RPMI7951 (cell line): ENCODE measurements around the gene CYP11A1. TPM values are rescaled to one million over a fixed set of nuclear protein-coding genes. Genes with fewer than 3 reads are reported as not detected.
"Not testable (repeated sequence)": the region's sequence is repeated elsewhere in the genome, so short reads cannot be mapped to it uniquely, and the experiment has no call there.

Source experiments
- DNase-seq: peaks from one replicate; pipeline ENCODE4 v3.0.0-alpha.2; 2012; ENCODE audit warnings: low read depth
- total RNA-seq: library from RNA; depleted of rRNA; stranded (reverse); fragments of >200 nt; shearing (Covaris generic); gene quantifications from 2 replicates; pipeline ENCODE4 v1.2.3, GENCODE V29; 2014

The CYP11A1 gene
- total RNA-seq, 1 experiment from 2014 or later, result not detected

DNA sequence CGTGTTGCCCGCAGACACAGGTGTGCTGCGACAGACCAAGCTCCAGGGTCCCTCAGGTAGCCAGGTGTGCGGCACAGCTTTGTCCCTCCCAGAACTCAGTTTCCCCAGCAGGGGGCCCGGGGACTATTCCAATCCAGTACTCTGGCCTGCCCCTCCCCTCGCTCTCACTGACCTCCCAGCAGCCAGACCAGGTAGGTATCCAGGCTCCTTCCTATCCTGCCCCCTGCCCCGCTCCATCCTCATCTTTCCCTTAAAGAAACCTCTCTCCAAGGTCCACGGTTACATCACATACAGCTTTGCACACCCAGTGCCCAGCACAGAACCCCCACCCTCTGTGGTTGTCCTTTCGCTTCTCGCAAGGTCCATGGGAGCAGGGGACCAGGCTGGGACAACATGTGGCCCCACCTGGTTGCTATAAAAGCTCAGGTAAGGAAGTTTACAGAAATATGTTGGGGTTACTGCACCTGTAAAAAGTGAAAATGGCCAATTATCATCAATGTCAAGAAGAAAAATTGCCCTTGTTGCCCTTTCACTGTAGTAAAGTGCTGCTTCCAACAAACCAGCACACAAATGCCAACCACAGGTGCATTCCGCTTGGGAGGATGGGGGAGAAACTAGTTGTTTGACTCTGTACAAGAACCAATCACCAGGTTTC is 7.3 kb upstream of the CYP11A1 start:
- DNase-seq, result no peak

DNA sequence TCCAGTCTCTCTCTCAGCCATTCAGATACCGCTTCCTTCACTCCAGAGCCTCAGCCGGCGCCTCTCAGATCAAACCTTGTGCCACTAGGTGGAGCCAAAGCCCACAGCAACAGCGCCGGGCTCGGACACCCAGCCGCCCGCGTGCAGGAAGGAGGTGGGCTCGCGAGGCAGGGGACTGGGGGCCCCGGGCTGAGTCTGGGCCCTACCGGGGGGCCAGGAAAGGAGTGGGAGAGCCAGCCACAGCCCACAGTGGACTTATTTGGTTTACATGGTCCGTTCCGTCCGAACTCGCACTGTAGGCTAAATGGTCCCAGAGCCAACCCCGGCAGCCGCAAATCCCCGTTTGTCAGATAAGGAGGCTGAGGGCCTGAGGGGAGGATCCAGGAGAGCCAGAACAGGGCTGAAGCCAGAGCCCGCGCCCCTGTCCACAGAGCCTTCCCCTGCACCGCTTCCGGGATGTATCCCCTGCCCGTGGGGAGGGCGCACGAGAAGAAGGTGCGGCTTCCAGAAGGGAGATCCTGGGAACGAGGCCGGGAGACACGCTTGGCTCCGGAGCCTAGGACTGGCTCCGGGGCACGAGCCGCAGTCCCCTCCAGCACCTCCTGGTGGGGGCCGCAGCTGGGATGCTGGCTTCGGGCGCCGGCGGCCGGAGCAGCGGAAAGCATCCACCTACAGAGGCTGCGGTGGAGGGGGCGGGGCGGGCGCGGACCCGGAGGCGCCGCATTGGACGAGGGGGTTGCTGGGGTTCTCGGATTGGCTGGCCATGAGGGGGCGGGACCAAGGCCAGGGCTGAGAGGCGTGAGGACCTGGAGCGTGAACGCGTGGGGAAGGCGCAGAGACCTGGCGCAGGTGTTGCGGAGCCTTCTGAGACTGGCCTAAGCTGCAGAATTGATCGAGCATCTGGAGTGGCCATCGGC is 6.5 kb upstream of the CYP11A1 start:
- DNase-seq, result peak; percentile 85

DNA sequence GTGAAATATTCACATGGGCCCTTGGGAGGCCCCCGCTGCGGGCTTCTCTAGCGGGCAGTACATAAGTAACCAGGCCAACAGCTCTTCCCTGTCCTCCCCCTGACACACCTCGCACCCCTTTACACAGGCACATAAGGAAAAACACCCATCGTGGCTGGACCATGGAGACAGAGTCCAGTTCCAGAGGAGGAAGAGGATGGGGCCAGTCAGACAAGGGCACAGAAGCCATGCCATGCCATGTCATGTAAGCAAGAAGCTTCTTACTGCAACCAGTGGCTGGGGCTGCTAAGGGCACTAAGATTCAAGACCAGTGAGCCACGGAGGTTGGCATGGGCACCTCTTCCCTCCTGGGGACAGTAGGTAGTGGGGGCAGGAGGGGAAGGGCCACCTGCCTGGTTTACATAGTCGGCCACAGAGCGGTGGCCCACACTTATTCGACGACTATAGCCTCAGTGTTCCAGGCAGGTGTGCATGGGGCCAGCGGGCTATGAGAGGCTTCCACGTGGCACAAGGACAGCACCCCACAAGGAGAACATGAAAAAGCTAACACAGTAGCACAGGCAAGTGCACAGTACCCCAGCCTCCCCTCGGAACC is 5.7 kb upstream of the CYP11A1 start:
- no peak for DNase-seq

DNA sequence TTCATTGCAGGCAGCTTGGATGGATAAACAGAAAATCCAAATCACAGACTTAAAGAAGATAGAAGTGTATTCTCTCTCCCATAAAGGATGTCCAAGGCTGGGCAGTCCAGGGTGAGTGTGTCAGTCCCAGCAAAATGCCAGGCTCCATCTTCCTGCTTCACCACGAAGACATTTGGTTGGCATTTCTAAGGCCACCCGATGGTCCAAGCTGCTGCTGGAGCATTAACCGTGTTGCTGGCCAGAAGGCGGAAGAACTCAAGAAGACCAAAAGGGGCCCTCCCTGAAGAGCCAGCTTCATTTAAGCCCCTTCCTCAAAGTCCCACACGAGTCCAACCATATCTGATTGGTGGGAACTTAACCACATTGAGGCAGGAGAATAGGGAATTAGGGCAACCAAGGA is 3.0 kb upstream of the CYP11A1 start:
- DNase-seq, result no peak

DNA sequence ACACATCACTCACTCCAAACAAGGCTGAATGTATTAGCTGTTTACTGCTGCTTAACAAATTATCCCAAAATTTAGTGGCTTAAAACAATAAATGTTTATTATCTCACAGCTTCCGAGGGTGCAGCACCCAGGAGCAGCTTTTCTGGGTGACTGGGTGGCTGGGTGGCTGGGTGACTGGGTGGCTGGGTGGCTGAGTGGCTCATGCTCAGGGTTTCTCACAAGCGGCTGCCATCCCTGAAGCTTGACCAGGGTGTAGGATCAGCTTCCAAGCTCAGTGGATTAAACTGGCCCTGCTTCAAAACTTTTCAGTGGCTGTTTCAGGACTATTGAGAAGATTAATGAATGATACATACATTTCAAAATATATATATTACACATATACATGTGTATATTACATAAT is 2.3 kb upstream of the CYP11A1 start:
- no peak for DNase-seq

DNA sequence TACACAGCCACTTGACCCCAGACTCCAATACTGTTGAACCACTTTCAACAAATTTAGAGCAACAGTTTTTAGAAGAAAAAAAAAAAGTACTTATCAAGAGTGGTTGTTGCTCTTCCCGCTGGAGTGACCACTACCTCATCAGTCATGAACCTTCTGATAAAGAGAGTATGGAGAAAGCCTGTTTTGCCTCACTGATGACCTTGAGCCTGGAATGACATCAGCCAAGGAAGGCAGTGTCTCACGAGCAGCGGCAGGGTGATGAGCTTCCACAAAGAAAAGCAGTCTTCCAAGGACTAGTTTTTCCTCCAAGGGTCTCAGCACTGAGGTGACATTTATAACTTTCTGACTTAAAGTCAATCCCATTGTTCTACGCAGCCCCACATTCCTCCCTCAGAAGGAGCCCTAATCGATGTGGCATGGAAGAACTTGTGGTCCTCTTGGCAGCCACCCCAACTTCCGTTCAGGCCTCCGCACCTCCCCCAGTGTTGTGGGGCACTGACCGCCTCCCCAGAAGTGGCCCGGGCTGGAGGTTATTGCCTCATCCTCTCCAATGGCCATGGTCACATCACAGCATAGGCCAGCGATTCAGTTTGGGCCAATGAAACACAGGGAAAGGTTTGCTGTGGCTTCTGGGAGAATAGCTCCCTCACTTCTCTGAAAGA is 1.8 kb upstream of the CYP11A1 start:
- peak; percentile 37 for DNase-seq

DNA sequence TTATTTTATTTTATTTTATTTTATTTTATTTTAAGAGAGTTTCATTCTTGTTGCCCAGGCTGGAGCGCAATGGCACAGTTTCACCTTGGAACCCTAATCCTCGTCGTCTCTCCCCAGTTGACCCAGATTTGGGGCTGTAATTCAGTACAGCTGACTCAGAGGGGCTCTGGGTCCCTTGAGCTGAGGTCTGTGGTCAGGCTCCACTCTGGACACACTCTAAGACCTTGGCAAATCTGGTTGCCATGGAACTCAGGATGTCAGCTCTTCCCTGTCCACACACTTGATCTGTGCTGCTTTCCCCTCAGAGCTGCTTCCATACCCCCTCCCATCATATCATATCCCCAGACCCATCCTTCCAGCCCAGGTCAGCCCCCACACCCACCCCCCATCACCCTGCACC is 675 bp upstream of the CYP11A1 start:
- DNase-seq, result no peak

DNA sequence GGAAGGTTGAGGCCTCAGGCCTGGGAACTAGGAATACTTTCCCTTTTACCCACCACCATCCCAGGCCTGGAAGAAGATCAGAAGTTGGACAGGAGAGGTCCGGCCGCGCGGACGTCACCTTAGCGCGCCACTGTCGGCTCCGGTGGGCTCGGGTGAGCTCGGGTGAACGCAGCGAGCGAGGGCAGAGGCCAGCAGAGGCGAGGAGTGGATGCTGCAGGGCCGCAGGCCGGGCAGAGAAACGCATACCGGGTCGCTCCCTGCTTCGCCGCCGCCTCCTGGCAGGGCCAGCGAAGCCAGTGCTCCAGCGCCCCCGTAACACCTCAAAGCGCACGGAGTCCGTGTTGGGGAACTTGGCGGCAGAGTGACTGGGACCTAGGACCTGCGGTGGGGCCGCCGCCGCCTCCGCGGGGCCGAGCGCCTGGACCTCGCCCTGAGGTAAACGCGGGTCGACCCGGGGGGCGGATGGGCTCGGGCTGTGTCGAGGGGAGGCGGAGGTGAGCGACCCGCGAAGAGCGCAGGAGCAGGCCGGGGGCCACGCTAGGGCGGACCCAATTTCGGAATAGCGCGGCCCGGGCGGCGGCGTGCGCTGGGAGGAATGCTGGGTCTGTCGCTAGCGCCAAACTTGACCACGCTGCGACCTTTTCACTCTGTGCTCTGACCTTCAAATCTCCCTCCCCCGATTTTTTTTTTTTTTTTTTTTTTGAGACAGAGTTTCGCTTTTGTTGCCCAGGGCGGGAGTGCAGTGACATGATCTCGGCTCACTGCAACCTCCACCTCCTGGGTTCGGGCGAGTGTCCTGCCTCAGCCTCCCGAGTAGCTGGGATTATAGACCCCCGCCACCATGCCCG is 1.6 kb downstream of the CYP11A1 start:
- no peak for DNase-seq

DNA sequence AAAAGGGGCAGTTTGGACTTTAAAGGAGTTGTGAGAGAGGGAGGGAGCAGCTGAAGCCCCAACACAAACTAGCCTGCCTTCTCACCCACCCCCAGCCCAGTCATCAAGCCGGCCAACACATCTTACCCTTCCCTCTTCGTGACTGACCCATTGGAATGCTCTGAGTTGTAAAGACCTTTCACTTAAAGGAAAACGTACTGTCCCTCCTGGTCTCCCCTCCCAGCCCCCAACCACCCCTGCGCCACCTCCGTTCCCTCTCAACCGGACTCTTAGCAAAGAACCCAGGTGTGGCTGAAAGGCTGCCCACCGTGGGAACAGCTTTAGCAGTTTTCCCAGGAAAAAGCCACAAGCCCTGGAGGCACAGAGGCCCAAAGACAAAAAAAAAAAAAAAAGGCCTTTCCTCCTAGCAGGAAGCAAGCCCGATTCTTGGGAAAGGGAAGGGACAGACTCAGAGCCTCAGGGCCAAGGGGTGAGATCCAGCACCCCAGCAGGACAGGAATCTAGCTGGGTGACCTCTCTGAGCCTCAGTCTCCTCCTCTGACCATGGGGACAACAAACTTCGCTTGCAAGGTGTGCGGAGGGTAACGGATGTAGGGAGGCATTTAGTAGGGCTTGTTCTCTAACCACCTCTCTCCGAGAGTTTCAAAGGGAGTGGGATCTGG is 2.4 kb downstream of the CYP11A1 start:
- DNase-seq, result no peak

DNA sequence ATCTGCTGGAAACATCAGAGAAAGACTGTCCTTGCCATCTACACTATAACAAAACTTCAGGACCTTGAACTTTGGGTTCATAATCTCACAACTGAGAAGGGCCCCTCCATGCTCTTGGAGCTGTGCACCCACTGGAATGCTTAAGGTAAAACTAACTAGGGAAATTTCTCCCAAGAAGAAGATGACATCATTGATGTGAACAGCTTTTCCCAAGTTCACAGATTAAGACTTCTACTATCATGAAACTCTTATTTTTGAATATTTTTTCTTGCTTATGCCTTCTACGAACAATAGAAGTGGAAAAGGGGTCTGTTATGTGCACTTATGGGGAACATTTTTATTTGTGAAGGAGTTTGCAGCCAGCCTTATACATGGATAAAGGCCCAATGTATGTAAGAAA is 5.0 kb downstream of the CYP11A1 start:
- no peak for DNase-seq

DNA sequence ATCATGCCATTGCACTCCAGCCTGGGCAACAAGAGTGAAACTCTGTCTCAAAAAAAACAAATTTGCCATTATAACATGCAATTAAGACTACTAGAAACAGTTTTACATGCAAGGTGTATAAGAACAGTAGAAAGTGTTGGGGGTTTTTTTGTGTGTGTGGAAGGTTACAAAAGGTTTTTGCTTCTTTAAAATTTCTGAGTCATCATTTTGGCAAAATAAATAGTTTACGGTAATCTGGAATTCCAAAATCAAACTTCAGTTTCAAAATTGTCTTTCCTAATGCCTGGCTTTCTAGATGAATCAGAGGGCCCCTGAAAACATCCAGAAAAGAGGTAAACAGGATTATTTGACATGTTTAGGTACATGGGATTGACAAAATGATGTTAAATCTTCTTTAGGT is 6.6 kb downstream of the CYP11A1 start:
- not testable (repeated sequence) for DNase-seq

DNA sequence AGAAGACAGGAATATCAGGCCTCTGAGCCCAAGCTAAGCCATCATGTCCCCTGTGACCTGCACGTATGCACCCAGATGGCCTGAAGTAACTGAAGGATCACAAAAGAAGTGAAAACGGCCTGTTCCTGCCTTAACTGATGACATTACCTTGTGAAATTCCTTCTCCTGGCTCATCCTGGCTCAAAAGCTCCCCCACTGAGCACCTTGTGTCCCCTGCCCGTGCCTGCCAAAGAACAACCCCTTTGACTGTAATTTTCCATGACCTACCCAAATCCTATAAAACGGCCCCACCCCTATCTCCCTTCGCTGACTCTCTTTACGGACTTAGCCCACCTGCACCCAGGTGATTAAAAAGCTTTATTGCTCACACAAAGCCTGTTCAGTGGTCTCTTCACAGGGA is 8.1 kb downstream of the CYP11A1 start:
- not testable (repeated sequence) for DNase-seq

DNA sequence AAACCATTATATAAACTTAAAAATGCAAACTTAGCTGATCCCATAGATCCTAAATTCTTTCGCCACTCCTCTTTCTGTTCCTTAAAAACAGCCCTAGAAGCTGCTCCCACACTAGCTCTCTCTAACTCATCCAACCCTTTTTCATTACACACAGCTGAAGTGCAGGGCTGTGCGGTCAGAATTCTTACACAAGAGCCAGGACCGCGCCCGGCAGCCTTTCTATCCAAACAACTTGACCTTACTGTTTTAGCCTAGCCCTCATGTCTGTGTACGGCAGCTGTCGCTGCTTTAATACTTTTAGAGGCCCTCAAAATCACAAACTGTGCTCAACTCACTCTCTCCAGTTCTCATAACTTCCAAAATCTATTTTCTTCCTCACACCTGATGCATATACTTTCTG is 9.9 kb downstream of the CYP11A1 start:
- not testable (repeated sequence) for DNase-seq

DNA sequence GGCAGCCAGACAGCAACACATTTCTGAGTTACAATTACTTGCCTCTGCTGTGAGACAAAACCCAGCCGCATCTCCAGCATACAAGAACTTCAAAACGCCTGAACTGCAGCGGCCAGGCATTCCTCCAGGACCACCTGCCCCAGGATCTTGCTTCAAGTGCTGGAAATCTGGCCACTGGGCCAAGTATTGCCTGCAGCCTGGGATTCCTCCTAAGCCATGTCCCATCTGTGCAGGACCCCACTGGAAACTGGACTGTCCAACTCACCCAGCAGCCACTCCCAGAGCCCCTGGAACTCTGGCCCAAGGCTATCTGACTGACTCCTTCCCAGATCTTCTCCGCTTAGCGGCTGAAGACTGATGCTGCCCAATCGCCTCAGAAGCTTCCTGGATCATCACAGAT is 11.4 kb downstream of the CYP11A1 start:
- DNase-seq, result not testable (repeated sequence)

DNA sequence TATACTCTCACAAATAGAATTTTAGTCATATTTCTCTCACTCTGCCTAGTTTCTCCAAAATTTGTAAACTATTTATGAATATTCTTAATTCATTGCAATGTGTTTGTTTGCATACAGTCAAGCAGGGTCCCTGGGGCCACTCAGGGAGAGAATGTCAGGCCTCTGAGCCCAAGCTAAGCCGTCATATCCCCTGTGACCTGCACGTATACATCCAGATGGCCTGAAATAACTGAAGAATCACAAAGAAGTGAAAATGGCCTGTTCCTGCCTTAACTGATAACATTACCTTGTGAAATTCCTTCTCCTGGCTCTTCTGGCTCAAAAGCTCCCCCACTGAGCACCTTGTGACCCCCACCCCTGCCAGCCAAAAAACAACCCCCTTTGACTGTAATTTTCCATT is 13.5 kb downstream of the CYP11A1 start:
- DNase-seq, result not testable (repeated sequence)

DNA sequence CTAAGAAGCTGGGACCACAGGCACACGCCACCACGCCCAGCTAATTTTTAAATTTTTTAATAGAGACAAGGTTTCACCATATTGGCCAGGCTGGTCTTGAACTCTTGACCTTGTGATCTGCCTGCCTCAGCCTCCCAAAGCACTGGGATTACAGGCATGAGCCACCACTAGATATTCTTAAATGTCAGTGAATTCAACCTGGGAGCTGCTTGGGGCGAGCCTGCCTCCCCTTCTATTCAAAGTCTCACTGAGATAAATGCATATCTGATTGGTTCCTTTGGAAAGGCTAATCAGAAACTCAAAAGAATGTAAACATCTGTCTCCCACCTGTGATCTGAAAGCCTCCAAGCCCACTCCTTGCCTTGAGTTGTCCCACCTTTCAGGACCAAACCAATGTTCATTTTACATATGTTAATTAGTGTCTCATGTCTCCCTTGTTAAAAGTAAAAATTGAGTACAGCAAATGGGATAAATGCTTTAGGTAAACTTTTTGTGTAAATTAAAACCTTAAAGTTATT is 15.0 kb downstream of the CYP11A1 start:
- no peak for DNase-seq

DNA sequence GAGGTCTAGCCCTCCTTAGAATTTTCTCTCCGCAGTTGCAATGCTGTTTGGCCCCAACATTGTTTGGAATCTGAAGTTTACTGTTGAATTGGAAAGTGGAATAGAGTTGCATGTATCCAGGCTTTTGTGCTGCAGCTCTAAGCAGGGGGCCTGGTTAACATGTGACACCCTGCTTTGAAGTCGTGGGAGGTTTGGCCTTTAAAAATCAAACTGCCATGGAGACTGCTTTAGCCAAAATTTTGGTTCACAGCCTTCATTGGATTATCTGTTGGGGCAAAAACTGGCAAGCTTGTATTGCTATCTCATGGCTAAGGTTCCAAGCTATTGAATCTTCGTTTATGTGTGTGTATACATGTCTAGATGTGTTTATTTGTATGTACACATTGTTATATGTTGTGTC is 15.8 kb downstream of the CYP11A1 start:
- DNase-seq, result no peak

DNA sequence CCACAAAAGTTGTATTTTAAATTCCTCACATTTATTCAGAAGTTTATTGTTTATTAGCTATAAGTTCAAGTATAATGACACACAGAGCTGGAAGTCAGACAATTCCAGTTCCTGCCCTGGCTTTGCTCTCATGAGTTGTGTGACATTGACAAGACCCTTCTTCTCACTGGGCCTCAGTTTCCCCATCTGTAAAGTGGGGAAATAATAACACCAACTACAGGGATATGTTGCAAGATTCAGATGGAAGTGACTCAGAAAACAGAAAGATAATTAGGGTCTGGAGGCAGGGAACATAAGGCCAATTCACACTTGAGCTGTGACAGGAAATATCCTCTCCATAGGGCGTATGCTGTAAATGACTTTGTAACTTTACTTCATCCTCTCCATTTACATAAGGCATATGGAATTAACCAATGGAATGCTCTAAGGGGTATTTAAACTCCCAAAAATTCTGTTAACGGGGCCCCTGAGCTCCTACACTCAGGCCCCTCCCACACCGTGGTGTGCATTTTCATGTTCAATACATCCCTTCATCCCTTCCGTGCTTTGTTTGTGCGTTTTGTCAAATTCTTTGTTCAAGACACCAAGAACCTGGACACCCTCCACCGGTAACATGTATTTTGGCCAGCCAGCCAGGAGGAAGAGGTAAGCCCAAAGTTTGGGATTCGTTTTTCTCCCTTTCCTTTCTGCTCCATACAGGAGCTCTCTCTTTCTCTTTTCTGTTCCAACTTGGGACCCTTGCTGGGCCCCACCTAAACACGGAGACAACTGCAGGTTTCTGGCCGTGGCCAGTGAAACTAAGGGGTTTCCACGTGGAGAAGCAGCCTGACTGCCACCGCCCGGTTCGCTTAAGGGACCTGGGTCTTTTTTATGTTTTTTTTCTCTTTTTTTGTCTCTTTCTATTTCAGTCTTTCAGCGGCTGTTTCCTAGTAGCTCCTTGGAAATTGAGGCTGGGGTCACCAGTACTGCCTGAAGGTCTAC is 16.9 kb downstream of the CYP11A1 start:
- DNase-seq, result no peak

DNA sequence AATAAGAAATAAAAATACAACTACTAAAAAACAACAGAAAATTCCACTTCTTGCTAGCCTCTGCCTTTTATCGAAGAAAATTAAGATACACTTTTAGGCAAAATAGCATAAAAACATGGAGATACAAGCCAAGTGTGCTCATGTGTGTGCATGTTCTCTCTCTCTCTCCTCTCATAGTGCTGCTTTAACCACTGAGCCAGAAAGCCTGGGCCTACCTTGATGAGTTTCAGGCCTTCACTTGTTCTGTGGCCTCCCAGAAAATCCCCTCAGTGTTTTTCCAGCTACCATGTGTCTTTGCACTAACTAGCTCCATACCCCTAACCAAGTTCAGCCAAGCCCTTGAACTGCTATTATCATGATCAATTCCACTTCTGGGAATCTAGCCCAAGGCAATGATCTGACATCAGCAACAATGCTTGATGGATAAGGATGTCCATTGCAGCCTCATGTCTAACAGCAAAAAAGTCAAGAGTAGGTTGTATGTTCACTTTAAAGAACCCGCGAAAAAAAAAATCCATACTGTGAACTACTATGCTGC is 18.1 kb downstream of the CYP11A1 start:
- no peak for DNase-seq
